Upper lobe of left lung (tissue), 4 donors: ENCODE data around the gene RNF17.

ENCODE experiments used
- EP300 ChIP-seq, 4 donors: sonication (generic); formaldehyde crosslinking; IDR thresholded peaks; one replicate each; pipeline ENCODE4 v1.5.1; 2017; ENCODE audit warnings: antibody characterized with exemption in 4 of 4, control low read depth in 2 of 4
- POLR2A ChIP-seq, 4 donors: fragments of 450-650 bp; IDR thresholded peaks; one replicate each; pipeline ENCODE4 v1.5.1; 2016 to 2017; ENCODE audit warnings: antibody characterized with exemption in 4 of 4, mild to moderate bottlenecking in 2 of 4
- POLR2AphosphoS5 ChIP-seq, 2 donors: sonication (generic); formaldehyde crosslinking; IDR thresholded peaks; one replicate each; pipeline ENCODE4 v1.5.1; 2017; ENCODE audit warnings: antibody characterized with exemption in 2 of 2
- TF ChIP-seq, protein P1 (sequence below), 6 experiments: fragments of 450-650 bp in 4 of 6; fragments of 200-600 bp in 2 of 6; sonication (generic) in 2 of 6; IDR thresholded peaks; one replicate each; pipeline ENCODE4 v1.5.1; 2016 to 2019; ENCODE audit warnings: antibody characterized with exemption in 6 of 6

DNA sequence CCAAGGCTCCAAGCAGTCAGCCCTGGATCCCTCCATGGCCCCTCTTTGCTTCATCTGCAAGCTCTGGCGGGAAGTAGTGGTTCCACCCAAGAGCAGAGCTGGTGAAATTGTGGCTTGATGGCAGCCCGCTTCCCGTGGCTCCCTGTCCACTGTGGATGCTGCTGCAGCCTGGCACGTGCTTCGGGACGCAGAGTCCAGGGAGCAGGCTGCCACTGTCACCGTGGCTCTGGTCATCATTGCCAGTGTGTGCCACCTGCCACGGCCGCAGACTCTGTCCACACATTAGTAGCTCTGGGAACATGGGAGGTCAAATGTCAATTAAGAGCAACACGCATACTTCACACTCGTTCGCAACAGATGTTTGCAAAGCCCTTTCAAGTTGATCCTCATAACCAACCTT lies 40.8 kb upstream of the RNF17 start:
- no peak for TF ChIP-seq POLR2A (IDR thresholded peaks at IDR 0.05)
- TF ChIP-seq, protein P1, sequence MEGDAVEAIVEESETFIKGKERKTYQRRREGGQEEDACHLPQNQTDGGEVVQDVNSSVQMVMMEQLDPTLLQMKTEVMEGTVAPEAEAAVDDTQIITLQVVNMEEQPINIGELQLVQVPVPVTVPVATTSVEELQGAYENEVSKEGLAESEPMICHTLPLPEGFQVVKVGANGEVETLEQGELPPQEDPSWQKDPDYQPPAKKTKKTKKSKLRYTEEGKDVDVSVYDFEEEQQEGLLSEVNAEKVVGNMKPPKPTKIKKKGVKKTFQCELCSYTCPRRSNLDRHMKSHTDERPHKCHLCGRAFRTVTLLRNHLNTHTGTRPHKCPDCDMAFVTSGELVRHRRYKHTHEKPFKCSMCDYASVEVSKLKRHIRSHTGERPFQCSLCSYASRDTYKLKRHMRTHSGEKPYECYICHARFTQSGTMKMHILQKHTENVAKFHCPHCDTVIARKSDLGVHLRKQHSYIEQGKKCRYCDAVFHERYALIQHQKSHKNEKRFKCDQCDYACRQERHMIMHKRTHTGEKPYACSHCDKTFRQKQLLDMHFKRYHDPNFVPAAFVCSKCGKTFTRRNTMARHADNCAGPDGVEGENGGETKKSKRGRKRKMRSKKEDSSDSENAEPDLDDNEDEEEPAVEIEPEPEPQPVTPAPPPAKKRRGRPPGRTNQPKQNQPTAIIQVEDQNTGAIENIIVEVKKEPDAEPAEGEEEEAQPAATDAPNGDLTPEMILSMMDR (IDR thresholded peaks at IDR 0.05), result no peak
- no peak for TF ChIP-seq POLR2AphosphoS5 (IDR thresholded peaks at IDR 0.05)
- TF ChIP-seq EP300 (IDR thresholded peaks at IDR 0.05), result no peak
